Activated CD8-positive, alpha-beta memory T cell treated with anti-CD3 and anti-CD28 coated beads, Interleukin-2, amount 10 ng/mL, durations not matched to agents 7 days and 5 days (primary cell): Measurements from ENCODE around the gene PLPP6. TPM values are rescaled to one million over a fixed set of nuclear protein-coding genes. Genes with fewer than 3 reads are reported as not detected.

Source experiments
- ATAC-seq: fragments of 150-1000 bp; cut with Tn5 transposase; one replicate; pipeline ENCODE4 v1.10.0; 2021; ENCODE audit warnings: moderate library complexity
- CTCF ChIA-PET: fragments of 350-600 bp; sonication (Branson Sonifier 250); formaldehyde crosslinking; loops from one replicate; lab custom pipeline; 2021; ENCODE audit warnings: antibody characterized with exemption; lab: Charles Lee
- DNase-seq: peaks from one replicate; pipeline ENCODE4 v3.0.0-alpha.2; 2020
- H3K27ac Mint-ChIP-seq: one replicate; pipeline ENCODE4 v1.8.0; 2021; ENCODE audit warnings: mild to moderate bottlenecking, mixed read lengths
- H3K27me3 Mint-ChIP-seq: one replicate; pipeline ENCODE4 v1.8.0; 2021; ENCODE audit warnings: mixed read lengths
- H3K36me3 Mint-ChIP-seq: one replicate; pipeline ENCODE4 v1.8.0; 2021; ENCODE audit warnings: mild to moderate bottlenecking, mixed read lengths
- H3K4me1 Mint-ChIP-seq: one replicate; pipeline ENCODE4 v1.8.0; 2021; ENCODE audit warnings: mixed read lengths
- H3K4me3 Mint-ChIP-seq: one replicate; pipeline ENCODE4 v1.8.0; 2021; ENCODE audit warnings: mild to moderate bottlenecking, moderate library complexity, mixed read lengths
- H3K9me3 Mint-ChIP-seq: one replicate; pipeline ENCODE4 v1.8.0; 2022; ENCODE audit warnings: low read depth, mixed read lengths
- total RNA-seq, 2 experiments: library from RNA; stranded (reverse); gene quantifications; one replicate each; pipeline ENCODE4 v1.2.3, GENCODE V29; 2021

Gene PLPP6
- total RNA-seq, 2 experiments from 2014 or later, result 9.3 to 10.2 TPM

DNA sequence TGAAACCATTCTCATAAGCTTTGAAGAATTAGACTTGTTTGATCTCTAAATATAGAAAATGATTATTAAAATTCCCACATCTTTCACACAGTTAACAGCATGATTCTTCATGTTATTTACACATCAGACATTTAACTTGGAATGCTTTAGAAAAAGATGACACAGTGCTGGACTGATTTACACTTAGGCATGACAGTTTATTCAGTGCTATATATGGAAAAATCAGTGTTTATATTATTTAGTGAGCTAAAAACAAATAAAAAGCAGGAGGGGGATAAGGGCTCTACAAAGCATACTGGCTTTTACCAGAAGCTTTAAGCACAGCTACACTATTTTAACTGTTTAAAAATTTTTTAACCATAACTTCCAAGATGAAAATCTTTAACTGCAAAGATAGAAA is 47.3 kb downstream of the PLPP6 start:
- Mint-ChIP-seq H3K9me3 (peaks cover 3% of the 10 kb centered on the region), H3K36me3 (peaks cover 55% of the 10 kb centered on the region), H3K27me3 (no peaks in the 10 kb centered on the region), H3K27ac (no peak overlapping the region), H3K4me3 (no peak overlapping the region), H3K4me1 (peaks cover 8% of the 10 kb centered on the region)
- ATAC-seq, result no peak
- DNase-seq, result no peak
- CTCF ChIA-PET, result interaction anchor here (1.2 kb wide), 1 partner anchor 11 kb away, joined by 3 read pairs; no protein-coding TSS in a partner anchor

DNA sequence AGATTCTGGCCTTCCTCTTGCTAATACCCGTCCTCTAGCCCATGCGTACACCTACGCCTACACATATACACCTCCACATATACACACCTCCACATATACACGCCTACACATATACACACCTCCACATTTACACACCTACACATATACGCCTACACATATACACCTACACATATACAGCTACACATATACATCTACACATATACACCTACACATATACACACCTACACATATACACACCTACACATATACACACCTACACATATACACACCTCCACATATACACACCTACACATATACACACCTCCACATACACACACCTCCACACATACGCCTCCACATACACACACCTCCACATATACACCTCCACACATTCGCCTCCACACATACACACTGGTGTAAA is 51.8 kb downstream of the PLPP6 start:
- H3K27me3 Mint-ChIP-seq, result no peaks in the 10 kb centered on the region
- H3K9me3 Mint-ChIP-seq, result peaks cover 3% of the 10 kb centered on the region
- H3K36me3 Mint-ChIP-seq, result peaks cover 61% of the 10 kb centered on the region
- DNase-seq, result no peak
- no peak for ATAC-seq
- no peaks in the 10 kb centered on the region for H3K4me1 Mint-ChIP-seq
- H3K4me3 Mint-ChIP-seq, result no peak overlapping the region
- no peak overlapping the region for H3K27ac Mint-ChIP-seq
- CTCF ChIA-PET, result no interaction called here

GRCh38 chr9:4714266-4715016 is 52.3 kb downstream of the PLPP6 start:
- Mint-ChIP-seq H3K4me3 (no peak overlapping the region), H3K4me1 (no peaks in the 10 kb centered on the region), H3K9me3 (peaks cover 3% of the 10 kb centered on the region), H3K27ac (no peak overlapping the region), H3K36me3 (peaks cover 59% of the 10 kb centered on the region), H3K27me3 (no peaks in the 10 kb centered on the region)
- DNase-seq (no peak), ATAC-seq (no peak)
- CTCF ChIA-PET, result no interaction called here

Other genes with a start within 250 kb of the PLPP6 start
- gene SLC1A1, start 171.8 kb upstream of the PLPP6 start, total RNA-seq, result under 1 TPM in 1 of 2 experiments, not detected in 1; 0.14 TPM
- gene SPATA6L, start 4.2 kb downstream of the PLPP6 start, total RNA-seq, result under 1 TPM; 0.56 to 0.73 TPM
- 10 to 100 TPM; 10.1 to 12.4 TPM for gene CDC37L1, start 17.3 kb downstream of the PLPP6 start, total RNA-seq
- gene AK3, start 78.9 kb downstream of the PLPP6 start, total RNA-seq, result 10 to 100 TPM; 35.6 to 35.8 TPM
- gene RCL1, start 130.7 kb downstream of the PLPP6 start, total RNA-seq, result 10 to 100 TPM; 14.3 to 20.2 TPM